BLaER1 treated with 17β-estradiol and CSF1 and Interleukin-3, amounts not matched to agents 10 nM and 100 nM (cell line): ENCODE results near the gene DGKD.

Source experiments
- H3K27ac ChIP-seq, 11 experiments: shearing (Covaris generic); formaldehyde crosslinking; 2 replicates each; pipeline ENCODE4 v1.8.1; 2022
- H3K27me3 ChIP-seq, 11 experiments: shearing (Covaris generic); formaldehyde crosslinking; 2 replicates each; pipeline ENCODE4 v1.8.1; 2022
- H3K36me3 ChIP-seq, 11 experiments: shearing (Covaris generic); formaldehyde crosslinking; 2 replicates each; pipeline ENCODE4 v1.8.1; 2022
- H3K4me1 ChIP-seq, 10 experiments: shearing (Covaris generic); formaldehyde crosslinking; 2 replicates each; pipeline ENCODE4 v1.8.1; 2022
- H3K4me2 ChIP-seq, 11 experiments: shearing (Covaris generic); formaldehyde crosslinking; 2 replicates each; pipeline ENCODE4 v1.8.1; 2022
- H3K4me3 ChIP-seq, 10 experiments: shearing (Covaris generic); formaldehyde crosslinking; 2 replicates each; pipeline ENCODE4 v1.8.1; 2022
- H3K9ac ChIP-seq, 11 experiments: shearing (Covaris generic); formaldehyde crosslinking; 2 replicates each; pipeline ENCODE4 v1.8.1; 2022
- H3K9me3 ChIP-seq, 11 experiments: shearing (Covaris generic); formaldehyde crosslinking; replicated peaks in 1 of 11; 2 replicates each; pipeline ENCODE4 v1.8.1; 2022
- H4K20me1 ChIP-seq, 11 experiments: shearing (Covaris generic); formaldehyde crosslinking; 2 replicates each; pipeline ENCODE4 v1.8.1; 2022
- Cebpa-rat ChIP-seq, 11 experiments: shearing (Covaris generic); IDR thresholded peaks; 2 replicates each; pipeline ENCODE4 v1.8.1; 2022

Gene DGKD

GRCh38 chr2:233473878-233474277, 119.6 kb downstream of the DGKD start:
- H4K20me1 ChIP-seq, result peaks cover 0 to 97% (median 87%) of the 10 kb centered on the region in 11 experiments; a peak in 19 of 22 replicates
- peaks cover 0 to 5% (median 0%) of the 10 kb centered on the region in 10 experiments; a peak in 1 of 20 replicates for H3K4me1 ChIP-seq
- H3K36me3 ChIP-seq, result peaks cover 62 to 87% (median 78%) of the 10 kb centered on the region in 11 experiments
- no peaks in the 10 kb centered on the region for H3K9me3 ChIP-seq
- H3K9ac ChIP-seq, result no peak overlapping the region
- TF ChIP-seq Cebpa-rat (IDR thresholded peaks at IDR 0.05), result no peak
- no peak overlapping the region for H3K27ac ChIP-seq
- no peak overlapping the region for H3K4me3 ChIP-seq
- H3K4me2 ChIP-seq, result no peak overlapping the region
- H3K27me3 ChIP-seq, result no peaks in the 10 kb centered on the region

DNA sequence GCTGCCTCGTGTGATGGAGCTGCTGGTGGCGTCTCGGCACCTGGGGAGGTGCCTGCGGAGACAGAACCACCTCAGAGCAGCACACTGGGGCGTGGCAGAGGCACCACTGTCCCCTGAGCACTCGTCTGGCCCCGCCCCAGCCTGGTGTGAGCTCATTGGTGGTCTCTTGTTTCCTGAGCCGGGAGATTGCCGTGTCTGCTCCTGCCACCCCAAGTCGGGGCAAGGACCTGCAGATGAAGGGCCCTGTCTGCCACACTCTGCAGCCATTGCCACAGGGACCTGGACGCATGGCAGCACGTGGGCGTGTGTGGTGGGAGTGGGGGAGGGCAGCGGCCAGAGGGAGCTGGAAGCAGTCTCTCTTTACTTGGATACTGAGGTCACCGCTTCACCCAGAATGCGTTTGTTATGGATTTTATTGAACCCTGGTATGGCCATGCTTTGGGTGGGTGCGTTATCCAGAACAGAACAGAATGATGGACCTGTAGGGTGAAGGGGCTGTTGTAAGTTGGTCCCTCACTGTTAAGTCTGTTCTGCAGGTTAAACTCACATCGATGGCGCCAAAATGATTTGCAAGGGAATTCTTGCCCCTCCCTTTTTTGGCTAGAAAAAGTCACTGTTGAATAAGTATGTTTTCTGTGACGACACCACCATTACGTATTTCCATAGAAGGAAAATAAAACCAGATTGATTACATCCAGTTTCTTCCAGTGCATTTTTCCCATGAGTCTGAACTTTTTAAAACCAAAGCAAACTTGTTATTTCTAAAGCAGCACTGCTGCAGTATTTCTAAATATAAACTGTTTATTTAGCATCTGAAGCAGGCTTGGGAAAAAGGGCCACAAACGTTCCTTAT, 120.2 kb downstream of the DGKD start:
- H3K9me3 ChIP-seq, result no peaks in the 10 kb centered on the region
- no peak for TF ChIP-seq Cebpa-rat (IDR thresholded peaks at IDR 0.05)
- H3K27me3 ChIP-seq, result no peaks in the 10 kb centered on the region
- peaks cover 57 to 86% (median 72%) of the 10 kb centered on the region in 11 experiments for H3K36me3 ChIP-seq
- H4K20me1 ChIP-seq, result peaks cover 0 to 96% (median 84%) of the 10 kb centered on the region in 11 experiments; a peak in 19 of 22 replicates
- H3K4me3 ChIP-seq, result no peak overlapping the region
- no peak overlapping the region for H3K9ac ChIP-seq
- peaks cover 0 to 6% (median 0%) of the 10 kb centered on the region in 10 experiments; a peak in 6 of 20 replicates for H3K4me1 ChIP-seq
- H3K27ac ChIP-seq, result no peak overlapping the region
- no peak overlapping the region for H3K4me2 ChIP-seq

GRCh38 chr2:233476063-233476410, 121.7 kb downstream of the DGKD start:
- no peaks in the 10 kb centered on the region for H3K27me3 ChIP-seq
- TF ChIP-seq Cebpa-rat (IDR thresholded peaks at IDR 0.05), result no peak
- H4K20me1 ChIP-seq, result peaks cover 0 to 95% (median 78%) of the 10 kb centered on the region in 11 experiments; a peak in 17 of 22 replicates
- H3K4me2 ChIP-seq, result no peak overlapping the region
- H3K4me3 ChIP-seq, result no peak overlapping the region
- peaks cover 0 to 15% (median 0%) of the 10 kb centered on the region in 10 experiments; a peak in 9 of 20 replicates for H3K4me1 ChIP-seq
- no peak overlapping the region for H3K27ac ChIP-seq
- no peaks in the 10 kb centered on the region for H3K9me3 ChIP-seq
- H3K9ac ChIP-seq, result no peak overlapping the region
- peaks cover 42 to 82% (median 63%) of the 10 kb centered on the region in 11 experiments for H3K36me3 ChIP-seq

DNA sequence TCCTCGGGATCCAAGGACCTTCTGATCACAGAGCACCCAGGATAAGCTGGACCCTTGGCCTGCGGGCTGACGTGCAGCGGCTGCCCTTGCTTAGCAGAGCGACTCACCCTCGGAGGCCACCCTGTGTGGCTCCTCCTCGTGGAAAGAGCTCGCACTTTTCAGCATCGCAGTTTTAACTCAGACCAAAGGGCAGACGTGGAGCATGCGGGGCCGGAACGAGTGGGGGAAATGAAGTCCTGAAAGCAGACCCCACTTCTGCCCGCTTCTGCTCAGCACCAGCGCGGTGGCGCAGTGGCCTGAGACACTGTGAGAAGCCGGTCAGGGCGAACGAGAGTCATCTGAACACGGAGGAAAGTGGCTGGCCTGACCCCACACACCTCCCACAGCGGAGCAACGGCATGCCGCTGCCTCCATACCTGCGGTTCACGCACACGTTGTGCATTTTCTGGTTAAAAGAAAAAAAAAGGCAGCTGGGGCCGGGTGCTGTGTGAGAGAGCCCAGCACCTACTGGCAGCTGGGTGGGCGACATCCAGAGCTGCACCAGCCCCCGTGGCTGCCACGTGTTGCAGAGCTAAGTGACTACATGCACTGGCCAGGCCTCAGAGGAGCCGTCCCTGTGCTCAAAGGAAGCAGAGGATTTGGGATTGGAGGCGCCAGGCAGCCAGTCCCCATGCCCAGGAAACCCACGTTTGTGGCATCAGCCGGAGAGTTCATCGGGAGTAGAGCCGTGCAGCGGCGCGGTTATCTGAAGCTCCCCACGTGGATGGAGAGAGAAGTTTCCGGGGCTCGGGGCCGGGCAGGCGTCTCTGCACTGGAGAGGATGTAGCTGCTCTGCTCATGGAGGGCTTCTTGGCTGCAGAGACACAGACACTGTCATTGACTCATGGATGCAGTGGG, 122.6 kb downstream of the DGKD start:
- TF ChIP-seq Cebpa-rat (IDR thresholded peaks at IDR 0.05), result no peak
- Histone ChIP-seq H3K4me3 (no peak overlapping the region), H3K36me3 (peaks cover 33 to 83% (median 55%) of the 10 kb centered on the region in 11 experiments), H3K4me2 (no peak overlapping the region), H3K27me3 (no peaks in the 10 kb centered on the region), H3K27ac (no peak overlapping the region), H4K20me1 (peaks cover 0 to 91% (median 70%) of the 10 kb centered on the region in 11 experiments; a peak in 17 of 22 replicates), H3K9ac (no peak overlapping the region), H3K9me3 (no peaks in the 10 kb centered on the region), H3K4me1 (peaks cover 0 to 15% (median 0%) of the 10 kb centered on the region in 10 experiments; a peak in 9 of 20 replicates)

GRCh38 chr2:233477548-233478433, 123.5 kb downstream of the DGKD start:
- peaks cover 0 to 15% (median 0%) of the 10 kb centered on the region in 10 experiments; a peak in 9 of 20 replicates for H3K4me1 ChIP-seq
- H3K4me2 ChIP-seq, result no peak overlapping the region
- peaks cover 24 to 83% (median 48%) of the 10 kb centered on the region in 11 experiments for H3K36me3 ChIP-seq
- H3K9me3 ChIP-seq, result no peaks in the 10 kb centered on the region
- no peak overlapping the region for H3K27ac ChIP-seq
- H4K20me1 ChIP-seq, result peaks cover 0 to 82% (median 61%) of the 10 kb centered on the region in 11 experiments; a peak in 16 of 22 replicates
- H3K4me3 ChIP-seq, result no peak overlapping the region
- TF ChIP-seq Cebpa-rat (IDR thresholded peaks at IDR 0.05), result no peak
- H3K27me3 ChIP-seq, result no peaks in the 10 kb centered on the region
- H3K9ac ChIP-seq, result no peak overlapping the region

GRCh38 chr2:233479616-233480489, 125.6 kb downstream of the DGKD start:
- H3K4me1 ChIP-seq, result peaks cover 0 to 12% (median 0%) of the 10 kb centered on the region in 10 experiments; a peak in 9 of 20 replicates
- H3K9me3 ChIP-seq, result no peaks in the 10 kb centered on the region
- TF ChIP-seq Cebpa-rat (IDR thresholded peaks at IDR 0.05), result no peak
- no peak overlapping the region for H3K4me3 ChIP-seq
- H3K4me2 ChIP-seq, result peak overlapping the region in 4 of 11 experiments; percentile 4 to 23 (median 18); a peak in 5 of 22 replicates
- H3K9ac ChIP-seq, result peak overlapping the region in 1 of 11 experiments; percentile 50; a peak in 2 of 22 replicates
- H3K36me3 ChIP-seq, result peaks cover 25 to 95% (median 48%) of the 10 kb centered on the region in 11 experiments; a peak in 21 of 22 replicates
- H3K27me3 ChIP-seq, result no peaks in the 10 kb centered on the region
- H3K27ac ChIP-seq, result peak overlapping the region in 2 of 11 experiments; percentile 2 to 3; a peak in 2 of 22 replicates
- peaks cover 0 to 61% (median 40%) of the 10 kb centered on the region in 11 experiments; a peak in 15 of 22 replicates for H4K20me1 ChIP-seq

DNA sequence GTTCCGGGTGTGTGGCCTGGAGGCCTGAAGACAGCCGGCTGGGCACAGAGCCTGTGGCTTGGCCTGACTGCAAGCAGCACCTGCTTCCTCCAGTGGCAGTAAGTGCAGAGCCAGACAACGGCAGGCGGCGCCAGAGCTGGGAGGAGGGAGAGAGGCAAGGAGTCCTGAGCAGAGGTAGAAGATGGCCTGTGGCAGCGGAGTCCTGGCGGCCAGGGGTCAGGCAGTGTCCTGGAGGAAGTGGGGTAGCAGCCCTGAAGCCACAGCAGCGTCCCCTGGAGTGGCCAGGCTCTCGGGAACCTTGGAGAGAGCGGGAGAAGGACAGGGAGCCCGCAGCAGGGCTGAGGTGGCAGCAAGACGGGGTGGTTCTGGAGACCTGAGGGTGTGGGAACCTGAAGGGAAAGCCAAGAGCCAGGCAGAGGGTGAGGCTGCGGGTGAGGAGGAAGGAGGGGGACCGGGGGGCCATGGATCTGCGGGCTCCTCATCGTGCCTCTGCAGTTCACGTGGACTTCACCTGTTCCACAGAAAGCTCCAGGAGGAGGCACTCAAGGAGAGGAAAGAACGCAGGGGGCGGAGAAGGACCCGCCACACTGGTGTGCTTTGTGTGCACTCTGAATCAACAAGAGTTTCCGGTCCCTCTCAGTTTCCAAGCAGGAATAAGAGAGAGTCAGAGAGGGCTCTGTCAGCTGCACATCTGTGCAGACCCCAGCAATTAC, 126.4 kb downstream of the DGKD start:
- Histone ChIP-seq H3K27ac (peak overlapping the region in 1 of 11 experiments; percentile 2; a peak in 1 of 22 replicates), H3K4me2 (no peak overlapping the region), H3K9ac (peak overlapping the region in 1 of 11 experiments; percentile 50; a peak in 1 of 22 replicates), H3K4me1 (peaks cover 0 to 12% (median 0%) of the 10 kb centered on the region in 10 experiments; a peak in 9 of 20 replicates), H4K20me1 (peaks cover 0 to 54% (median 32%) of the 10 kb centered on the region in 11 experiments; a peak in 15 of 22 replicates), H3K4me3 (no peak overlapping the region), H3K36me3 (peaks cover 21 to 99% (median 51%) of the 10 kb centered on the region in 11 experiments; a peak in 21 of 22 replicates), H3K9me3 (no peaks in the 10 kb centered on the region), H3K27me3 (no peaks in the 10 kb centered on the region)
- TF ChIP-seq Cebpa-rat (IDR thresholded peaks at IDR 0.05), result no peak
